ENCODE measurements around the gene LAMC2.
A peak's percentile ranks its signal among the peaks of the same experiment; 100 is the strongest.

LAMC2 gene

DNA sequence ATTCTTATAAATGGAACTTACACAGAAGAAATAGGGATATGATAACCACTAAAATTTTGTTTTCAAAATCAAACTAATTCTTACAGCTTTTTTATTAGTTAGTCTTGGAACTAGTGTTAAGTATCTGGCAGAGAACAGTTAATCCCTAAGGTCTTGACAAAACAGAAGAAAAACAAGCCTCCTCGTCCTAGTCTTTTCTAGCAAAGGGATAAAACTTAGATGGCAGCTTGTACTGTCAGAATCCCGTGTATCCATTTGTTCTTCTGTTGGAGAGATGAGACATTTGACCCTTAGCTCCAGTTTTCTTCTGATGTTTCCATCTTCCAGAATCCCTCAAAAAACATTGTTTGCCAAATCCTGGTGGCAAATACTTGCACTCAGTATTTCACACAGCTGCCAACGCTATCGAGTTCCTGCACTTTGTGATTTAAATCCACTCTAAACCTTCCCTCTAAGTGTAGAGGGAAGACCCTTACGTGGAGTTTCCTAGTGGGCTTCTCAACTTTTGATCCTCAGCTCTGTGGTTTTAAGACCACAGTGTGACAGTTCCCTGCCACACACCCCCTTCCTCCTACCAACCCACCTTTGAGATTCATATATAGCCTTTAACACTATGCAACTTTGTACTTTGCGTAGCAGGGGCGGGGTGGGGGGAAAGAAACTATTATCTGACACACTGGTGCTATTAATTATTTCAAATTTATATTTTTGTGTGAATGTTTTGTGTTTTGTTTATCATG is 42.3 kb upstream of the LAMC2 start:
- H3K27me3 ChIP-seq (ENCODE audit: insufficient read depth, low read length, poor library complexity, severe bottlenecking), result no peaks in the 10 kb centered on the region
- no peaks in the 10 kb centered on the region for H4K20me1 ChIP-seq (ENCODE audit: insufficient read depth, low read length, poor library complexity, severe bottlenecking)
- H3K9ac ChIP-seq (ENCODE audit: low read depth, low read length, poor library complexity, severe bottlenecking), result peak overlapping the region; percentile 48
- H3K4me3 ChIP-seq (ENCODE audit: low read length, poor library complexity, severe bottlenecking), result peak overlapping the region; percentile 6
- H3K9me2 ChIP-seq (replicated peaks; ENCODE audit: low read depth, low read length), result no peaks in the 10 kb centered on the region
- no peaks in the 10 kb centered on the region for H3K79me2 ChIP-seq (ENCODE audit: insufficient read depth, low read length)
- H3K4me1 ChIP-seq (ENCODE audit: insufficient read depth, low read length, poor library complexity, severe bottlenecking), result peaks cover 44% of the 10 kb centered on the region
- H2AFZ ChIP-seq (ENCODE audit: low read length), result no peak overlapping the region
- TF ChIP-seq, protein P1, sequence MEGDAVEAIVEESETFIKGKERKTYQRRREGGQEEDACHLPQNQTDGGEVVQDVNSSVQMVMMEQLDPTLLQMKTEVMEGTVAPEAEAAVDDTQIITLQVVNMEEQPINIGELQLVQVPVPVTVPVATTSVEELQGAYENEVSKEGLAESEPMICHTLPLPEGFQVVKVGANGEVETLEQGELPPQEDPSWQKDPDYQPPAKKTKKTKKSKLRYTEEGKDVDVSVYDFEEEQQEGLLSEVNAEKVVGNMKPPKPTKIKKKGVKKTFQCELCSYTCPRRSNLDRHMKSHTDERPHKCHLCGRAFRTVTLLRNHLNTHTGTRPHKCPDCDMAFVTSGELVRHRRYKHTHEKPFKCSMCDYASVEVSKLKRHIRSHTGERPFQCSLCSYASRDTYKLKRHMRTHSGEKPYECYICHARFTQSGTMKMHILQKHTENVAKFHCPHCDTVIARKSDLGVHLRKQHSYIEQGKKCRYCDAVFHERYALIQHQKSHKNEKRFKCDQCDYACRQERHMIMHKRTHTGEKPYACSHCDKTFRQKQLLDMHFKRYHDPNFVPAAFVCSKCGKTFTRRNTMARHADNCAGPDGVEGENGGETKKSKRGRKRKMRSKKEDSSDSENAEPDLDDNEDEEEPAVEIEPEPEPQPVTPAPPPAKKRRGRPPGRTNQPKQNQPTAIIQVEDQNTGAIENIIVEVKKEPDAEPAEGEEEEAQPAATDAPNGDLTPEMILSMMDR (conservative IDR thresholded peaks at IDR 0.05; ENCODE audit: low read length), result no peak
- TF ChIP-seq EZH2phosphoT487 (IDR thresholded peaks at IDR 0.05; ENCODE audit: borderline replicate concordance), result no peak
- H3K9me3 ChIP-seq (ENCODE audit: insufficient read depth, low read depth, low read length), result no peaks in the 10 kb centered on the region
- H3K4me2 ChIP-seq (ENCODE audit: low read depth, low read length, poor library complexity, severe bottlenecking), result peak overlapping the region; percentile 60
- H3K36me3 ChIP-seq (ENCODE audit: insufficient read depth, low read length), result no peaks in the 10 kb centered on the region
- no peaks in the 10 kb centered on the region for H3F3A ChIP-seq (ENCODE audit: low read depth)

DNA sequence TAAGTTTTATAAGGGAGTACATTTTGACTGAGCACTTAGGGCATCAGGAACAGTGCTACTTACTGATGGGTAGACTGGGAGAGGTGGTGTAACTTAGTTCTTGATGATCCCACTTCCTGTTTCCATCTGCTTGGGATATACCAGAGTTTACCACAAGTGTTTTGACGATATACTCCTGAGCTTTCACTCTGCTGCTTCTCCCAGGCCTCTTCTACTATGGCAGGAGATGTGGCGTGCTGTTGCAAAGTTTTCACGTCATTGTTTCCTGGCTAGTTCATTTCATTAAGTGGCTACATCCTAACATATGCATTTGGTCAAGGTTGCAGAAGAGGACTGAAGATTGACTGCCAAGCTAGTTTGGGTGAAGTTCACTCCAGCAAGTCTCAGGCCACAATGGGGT is 41.3 kb upstream of the LAMC2 start:
- Histone ChIP-seq H3K4me2 (ENCODE audit: low read depth, low read length, poor library complexity, severe bottlenecking) (peak overlapping the region; percentile 60), H3K27me3 (ENCODE audit: insufficient read depth, low read length, poor library complexity, severe bottlenecking) (no peaks in the 10 kb centered on the region), H3K4me1 (ENCODE audit: insufficient read depth, low read length, poor library complexity, severe bottlenecking) (peaks cover 37% of the 10 kb centered on the region), H3K36me3 (ENCODE audit: insufficient read depth, low read length) (no peaks in the 10 kb centered on the region), H3K9me3 (ENCODE audit: insufficient read depth, low read depth, low read length) (no peaks in the 10 kb centered on the region), H4K20me1 (ENCODE audit: insufficient read depth, low read length, poor library complexity, severe bottlenecking) (no peaks in the 10 kb centered on the region), H3K9ac (ENCODE audit: low read depth, low read length, poor library complexity, severe bottlenecking) (peak overlapping the region; percentile 48), H3K9me2 (replicated peaks; ENCODE audit: low read depth, low read length) (no peaks in the 10 kb centered on the region), H3K79me2 (ENCODE audit: insufficient read depth, low read length) (no peaks in the 10 kb centered on the region), H3F3A (ENCODE audit: low read depth) (no peaks in the 10 kb centered on the region), H2AFZ (ENCODE audit: low read length) (0 out of 2 replicates have a peak overlapping the region, but pooled peaks have one; percentile 25), H3K4me3 (ENCODE audit: low read length, poor library complexity, severe bottlenecking) (peak overlapping the region; percentile 15)
- TF ChIP-seq EZH2phosphoT487 (IDR thresholded peaks at IDR 0.05; ENCODE audit: borderline replicate concordance), result no peak
- TF ChIP-seq, protein P1 (conservative IDR thresholded peaks at IDR 0.05; ENCODE audit: low read length), result no peak

DNA sequence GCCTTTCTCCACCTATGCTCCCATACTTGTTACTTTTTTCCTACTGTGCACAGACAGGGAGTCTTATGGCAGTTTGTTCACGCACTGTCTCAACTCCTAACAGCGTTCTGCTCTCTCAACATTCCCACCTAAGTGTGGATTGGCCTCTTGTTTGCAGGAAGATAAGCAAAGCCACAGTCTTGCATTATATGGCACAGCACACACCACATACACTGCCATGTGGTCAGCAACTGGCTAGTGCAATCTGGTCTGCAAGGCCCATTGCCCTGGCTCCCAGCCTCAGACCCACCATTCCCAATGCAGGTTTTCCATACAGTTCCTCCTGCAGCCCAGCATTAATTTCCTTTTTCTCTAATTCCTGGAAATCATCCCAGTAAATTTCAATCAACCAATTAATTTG is 38.3 kb upstream of the LAMC2 start:
- H3K4me3 ChIP-seq (ENCODE audit: low read length, poor library complexity, severe bottlenecking), result no peak overlapping the region
- no peak overlapping the region for H3K4me2 ChIP-seq (ENCODE audit: low read depth, low read length, poor library complexity, severe bottlenecking)
- no peaks in the 10 kb centered on the region for H3K9me2 ChIP-seq (replicated peaks; ENCODE audit: low read depth, low read length)
- no peaks in the 10 kb centered on the region for H3K9me3 ChIP-seq (ENCODE audit: insufficient read depth, low read depth, low read length)
- H3F3A ChIP-seq (ENCODE audit: low read depth), result no peaks in the 10 kb centered on the region
- H3K4me1 ChIP-seq (ENCODE audit: insufficient read depth, low read length, poor library complexity, severe bottlenecking), result peaks cover 26% of the 10 kb centered on the region
- no peak overlapping the region for H3K9ac ChIP-seq (ENCODE audit: low read depth, low read length, poor library complexity, severe bottlenecking)
- TF ChIP-seq, protein P1 (conservative IDR thresholded peaks at IDR 0.05; ENCODE audit: low read length), result no peak
- TF ChIP-seq EZH2phosphoT487 (IDR thresholded peaks at IDR 0.05; ENCODE audit: borderline replicate concordance), result no peak
- H3K36me3 ChIP-seq (ENCODE audit: insufficient read depth, low read length), result no peaks in the 10 kb centered on the region
- H2AFZ ChIP-seq (ENCODE audit: low read length), result no peak overlapping the region
- no peaks in the 10 kb centered on the region for H3K27me3 ChIP-seq (ENCODE audit: insufficient read depth, low read length, poor library complexity, severe bottlenecking)
- H3K79me2 ChIP-seq (ENCODE audit: insufficient read depth, low read length), result no peaks in the 10 kb centered on the region
- no peaks in the 10 kb centered on the region for H4K20me1 ChIP-seq (ENCODE audit: insufficient read depth, low read length, poor library complexity, severe bottlenecking)

Data from Loucy (cell line).